HepG2 (cell line): Measurements from ENCODE around the gene RTN4RL2. TPM values are rescaled to one million over a fixed set of nuclear protein-coding genes. Genes with fewer than 3 reads are reported as not detected.

Source experiments
- ATAC-seq: fragments of 200-7000 bp; cut with Tn5 transposase; 3 replicates; pipeline ENCODE4 v1.9.1; 2020; ENCODE audit warnings: mild to moderate bottlenecking, moderate library complexity
- BruUV-seq: library from RNA; stranded (reverse); fragments of 400-500 nt; replicated peaks from 2 replicates; lab custom pipeline; 2021; lab: Mats Ljungman, UMichigan
- CTCF ChIA-PET: fragments of 300-600 bp; formaldehyde crosslinking; extraction: SDS; loops from one replicate; lab custom pipeline; 2021; ENCODE audit warnings: low total read pairs, inconsistent platforms, low intra/inter-chr PET ratio; lab: Yijun Ruan, JAX
- POLR2A ChIA-PET: fragments of 350-600 bp; sonication (Branson Sonifier 250); formaldehyde crosslinking; loops from one replicate; lab custom pipeline; 2020; ENCODE audit warnings: antibody characterized with exemption, inconsistent platforms; lab: Yijun Ruan, JAX
- DNase-seq: peaks from one replicate; pipeline ENCODE4 v3.0.0-alpha.2; 2015; ENCODE audit warnings: low spot score
- FAIRE-seq: peaks from 3 replicates; lab custom pipeline; 2011; peaks lifted over from hg19 to GRCh38; lab: Jason Lieb, UNC
- H2AFZ ChIP-seq: one replicate; pipeline ENCODE4 v1.6.1; 2011; ENCODE audit warnings: low read length, inconsistent platforms
- H3K27ac ChIP-seq: fragments of 300-600 bp; 3 replicates; pipeline ENCODE4 v1.8.0; 2011; ENCODE audit warnings: mixed run types, mild to moderate bottlenecking, mixed read lengths, low read length, inconsistent platforms; ENCODE audit not compliant: insufficient read depth; ENCODE audit errors: extremely low read length
- H3K27me3 ChIP-seq, 2 experiments: fragments of 200-600 bp in 1 of 2; 2 replicates in 1 of 2; 3 replicates in 1 of 2; pipeline versions ENCODE4 v1.6.0 to v1.8.0; 2011; ENCODE audit warnings: low read length in 2 of 2, mild to moderate bottlenecking in 2 of 2, moderate library complexity in 2 of 2, inconsistent platforms in 1 of 2; ENCODE audit not compliant: insufficient read depth in 2 of 2, control insufficient read depth in 1 of 2
- H3K36me3 ChIP-seq, 2 experiments: fragments of 200-600 bp in 1 of 2; replicated peaks in 1 of 2; 2 replicates in 1 of 2; 3 replicates in 1 of 2; pipeline versions ENCODE4 v1.5.1 to v1.8.0; 2011; ENCODE audit warnings: low read length in 2 of 2, inconsistent platforms in 1 of 2; ENCODE audit not compliant: insufficient read depth in 2 of 2, control insufficient read depth in 1 of 2
- H3K4me1 ChIP-seq: 2 replicates; pipeline ENCODE4 v1.5.1; 2012; ENCODE audit warnings: low read length, inconsistent platforms; ENCODE audit not compliant: insufficient read depth
- H3K4me2 ChIP-seq: 2 replicates; pipeline ENCODE4 v1.6.0; 2011; ENCODE audit warnings: low read depth, low read length, inconsistent platforms
- H3K4me3 ChIP-seq, 3 experiments: fragments of 200-600 bp in 1 of 3; sonication (generic), shearing (Covaris generic) in 1 of 3; replicated peaks in 1 of 3; 2 replicates each; pipeline ENCODE4 v1.5.1; 2011 to 2016; ENCODE audit warnings: low read length in 3 of 3, inconsistent platforms in 2 of 3, low read depth in 2 of 3, mild to moderate bottlenecking in 2 of 3, control low read depth in 1 of 3, mixed read lengths in 1 of 3; ENCODE audit not compliant: insufficient read depth in 1 of 3
- H3K79me2 ChIP-seq: one replicate; pipeline ENCODE4 v1.6.1; 2011; ENCODE audit warnings: low read length, inconsistent platforms; ENCODE audit not compliant: insufficient read depth
- H3K9ac ChIP-seq: 2 replicates; pipeline ENCODE4 v1.6.0; 2011; ENCODE audit warnings: mild to moderate bottlenecking, low read depth, low read length, inconsistent platforms; ENCODE audit not compliant: insufficient read depth
- H3K9me3 ChIP-seq: 2 replicates; pipeline ENCODE4 v1.5.1; 2012; ENCODE audit warnings: mild to moderate bottlenecking, low read length
- H4K20me1 ChIP-seq: 2 replicates; pipeline ENCODE4 v1.6.0; 2011; ENCODE audit warnings: inconsistent platforms, mild to moderate bottlenecking, low read length, moderate library complexity; ENCODE audit not compliant: insufficient read depth
- ATF7-NPFF ChIP-seq: sonication (generic); formaldehyde crosslinking; IDR thresholded peaks from 2 replicates; pipeline ENCODE4 v1.8.1; 2023; ENCODE audit warnings: mild to moderate bottlenecking, low read depth, missing genetic modification reagents, moderate library complexity
- BCL6 ChIP-seq: IDR thresholded peaks from 2 replicates; pipeline ENCODE4 v1.6.1; 2016; ENCODE audit warnings: missing genetic modification reagents, missing compliant biosample characterization
- BRCA1 ChIP-seq: sonication (generic); formaldehyde crosslinking; IDR thresholded peaks from 2 replicates; pipeline ENCODE4 v1.4.0; 2020; ENCODE audit warnings: missing genetic modification reagents
- CTCF ChIP-seq: sonication (generic); formaldehyde crosslinking; IDR thresholded peaks from 2 replicates; pipeline ENCODE4 v1.5.0; 2020; ENCODE audit warnings: mild to moderate bottlenecking, missing genetic modification reagents, moderate library complexity
- EZH2 ChIP-seq: conservative IDR thresholded peaks from 2 replicates; pipeline ENCODE4 v1.6.1; 2012; ENCODE audit warnings: mild to moderate bottlenecking, low read depth, low read length, moderate library complexity
- FOXK2 ChIP-seq: fragments of 450-650 bp; IDR thresholded peaks from 2 replicates; pipeline ENCODE4 v1.6.1; 2016
- GLI4 ChIP-seq: sonication (generic); formaldehyde crosslinking; IDR thresholded peaks from 2 replicates; pipeline ENCODE4 v1.5.1; 2020; ENCODE audit warnings: missing genetic modification reagents, mild to moderate bottlenecking, moderate library complexity, borderline replicate concordance
- HNRNPK ChIP-seq: fragments of 200-400 bp; formaldehyde crosslinking; IDR thresholded peaks from 2 replicates; pipeline ENCODE4 v1.6.1; 2018; ENCODE audit warnings: low read length, low read depth, moderate library complexity, mild to moderate bottlenecking; ENCODE audit not compliant: poor library complexity, severe bottlenecking
- HOXA7 ChIP-seq: sonication (generic); formaldehyde crosslinking; IDR thresholded peaks from 2 replicates; pipeline ENCODE4 v1.8.1; 2022; ENCODE audit warnings: mild to moderate bottlenecking, missing genetic modification reagents, moderate library complexity
- MTA3 ChIP-seq: sonication (generic); formaldehyde crosslinking; IDR thresholded peaks from 2 replicates; pipeline ENCODE4 v1.4.0; 2020; ENCODE audit warnings: missing genetic modification reagents
- MTF1 ChIP-seq: sonication (generic); formaldehyde crosslinking; IDR thresholded peaks from 2 replicates; pipeline ENCODE4 v1.5.0; 2020; ENCODE audit warnings: missing genetic modification reagents
- ONECUT2 ChIP-seq: sonication (generic); formaldehyde crosslinking; IDR thresholded peaks from 2 replicates; pipeline ENCODE4 v1.4.0; 2020; ENCODE audit warnings: missing genetic modification reagents
- RAD21 ChIP-seq: fragments of 450-650 bp; formaldehyde crosslinking; IDR thresholded peaks from 2 replicates; pipeline ENCODE4 v1.5.0; 2020; ENCODE audit warnings: mild to moderate bottlenecking
- SOX13 ChIP-seq, 3 experiments: fragments of 450-650 bp in 1 of 3; sonication (generic) in 1 of 3; formaldehyde crosslinking in 1 of 3; IDR thresholded peaks in 2 of 3; conservative IDR thresholded peaks in 1 of 3; 2 replicates each; pipeline versions ENCODE4 v1.5.0 to v1.6.1; 2016 to 2020; ENCODE audit warnings: antibody characterized with exemption in 1 of 3, mild to moderate bottlenecking in 1 of 3, missing compliant biosample characterization in 1 of 3, missing genetic modification reagents in 1 of 3, moderate library complexity in 1 of 3
- SUZ12 ChIP-seq: fragments of 150-350 bp; IDR thresholded peaks from 2 replicates; pipeline ENCODE4 v1.6.1; 2014; ENCODE audit warnings: low read depth, low read length
- YY1 ChIP-seq: IDR thresholded peaks from 2 replicates; pipeline ENCODE4 v1.6.1; 2011; ENCODE audit warnings: low read length, low read depth, moderate library complexity, mild to moderate bottlenecking; ENCODE audit not compliant: insufficient read depth, insufficient replicate concordance
- ZBTB1 ChIP-seq: sonication (generic); formaldehyde crosslinking; IDR thresholded peaks from 2 replicates; pipeline ENCODE4 v1.4.0; 2020; ENCODE audit warnings: missing genetic modification reagents, borderline replicate concordance
- ZFP91 ChIP-seq: sonication (generic); formaldehyde crosslinking; IDR thresholded peaks from 2 replicates; pipeline ENCODE4 v1.9.0; 2022; ENCODE audit warnings: missing genetic modification reagents, mild to moderate bottlenecking, borderline replicate concordance
- ZNF143 ChIP-seq: sonication (generic); formaldehyde crosslinking; IDR thresholded peaks from 2 replicates; pipeline ENCODE4 v1.4.0; 2020; ENCODE audit warnings: missing genetic modification reagents
- ZNF337 ChIP-seq: sonication (generic); formaldehyde crosslinking; IDR thresholded peaks from 2 replicates; pipeline ENCODE4 v1.5.1; 2020; ENCODE audit warnings: missing genetic modification reagents, low read depth, mild to moderate bottlenecking, borderline replicate concordance
- ZNF562 ChIP-seq: sonication (generic); formaldehyde crosslinking; IDR thresholded peaks from 2 replicates; pipeline ENCODE4 v1.8.0; 2022; ENCODE audit warnings: missing genetic modification reagents, borderline replicate concordance
- ZSCAN12 ChIP-seq: sonication (generic); formaldehyde crosslinking; IDR thresholded peaks from 2 replicates; pipeline ENCODE4 v1.9.0; 2021; ENCODE audit warnings: mild to moderate bottlenecking, missing genetic modification reagents
- WGBS: methylation state at CpG from one replicate; pipeline ENCODE4 v1.1.6; 2017; ENCODE audit warnings: low lambda C conversion rate; 5-methylcytosine and 5-hydroxymethylcytosine counted together
- in situ Hi-C: cut with HindIII; loops from 2 replicates; pipeline ENCODE4 v1.10.0; 2017; ENCODE audit warnings: low pct_unique_long_range_greater_than_20kb; ENCODE audit not compliant: extremely low pct_ligation_motif_present
- intact Hi-C: fragments of 100-400 bp; cut with micrococcal nuclease; formaldehyde crosslinking; loops from one replicate; pipeline ENCODE4 v1.10.0; 2022; ENCODE audit not compliant: unreplicated experiment
- polyA plus RNA-seq, 8 experiments: library from polyadenylated mRNA; depleted of rRNA in 3 of 8; stranded (reverse) in 7 of 8; unstranded in 1 of 8; fragments of >200 nt; fragmentation: Illumina TruSeq in 4 of 8; extraction: Trizol in 4 of 8; gene quantifications; 2 replicates each; pipeline versions ENCODE4 v1.2.1 to v1.2.3, GENCODE V29; 2011 to 2016; ENCODE audit warnings: low read depth in 4 of 8, missing spikeins in 1 of 8, mixed read lengths in 1 of 8; ENCODE audit not compliant: insufficient read depth in 1 of 8
- total RNA-seq, 5 experiments: library from RNA; depleted of rRNA; stranded (reverse); fragments of >200 nt; fragmentation: Illumina TruSeq; extraction: Trizol; gene quantifications; 2 replicates each; pipeline ENCODE4 v1.2.3, GENCODE V29; 2016; ENCODE audit warnings: low read depth in 1 of 5

The RTN4RL2 gene
- total and polyA plus RNA-seq, 2 of the 13 experiments (the other 11 are each of a cell fraction or from before 2014, with no cell fraction given), result 1.3 to 4.3 TPM

DNA sequence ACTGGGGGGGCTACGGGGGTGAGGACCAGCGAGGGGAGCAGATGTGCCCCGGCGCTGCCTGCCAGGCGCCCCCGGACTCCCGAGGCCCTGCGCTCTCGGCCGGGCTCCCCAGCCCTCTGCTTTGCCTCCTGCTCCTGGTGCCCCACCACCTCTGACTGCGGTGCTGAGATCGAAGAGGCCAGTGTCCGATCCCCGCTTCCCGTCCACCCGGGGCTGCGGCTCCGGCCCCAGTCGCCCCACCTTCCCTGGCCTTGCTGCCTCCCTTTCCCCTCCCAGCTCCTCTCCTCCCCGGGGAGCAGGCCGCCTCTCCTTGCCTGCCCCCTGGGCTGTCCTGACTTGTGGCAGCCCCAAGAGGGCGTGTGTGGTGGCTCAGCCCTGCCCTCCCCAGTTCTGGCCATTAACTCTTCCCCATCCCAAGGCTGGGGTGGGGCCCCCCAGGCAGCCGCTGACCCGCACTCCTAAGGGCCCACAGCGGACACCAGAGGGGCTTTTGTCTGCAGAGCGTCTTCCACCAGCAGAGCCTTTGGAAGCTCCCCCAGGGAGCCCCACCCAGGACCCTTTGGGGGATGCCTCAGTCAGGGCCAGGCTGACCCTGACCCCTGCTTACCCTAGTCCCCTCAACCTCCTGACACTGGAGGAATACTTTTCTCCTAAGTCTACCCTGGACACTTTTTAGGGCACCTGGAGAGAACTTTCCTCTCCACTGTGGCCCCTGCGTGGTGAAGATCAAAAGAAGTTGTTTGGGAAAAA lies 16.6 kb downstream of the RTN4RL2 start:
- Histone ChIP-seq H3K4me1 (peaks cover 53% of the 10 kb centered on the region), H3K4me3 (no peak overlapping the region), H3K27ac (no peak overlapping the region), H3K4me2 (no peak overlapping the region), H3K9ac (no peak overlapping the region), H3K36me3 (no peaks in the 10 kb centered on the region), H2AFZ (no peak overlapping the region), H4K20me1 (no peaks in the 10 kb centered on the region), H3K79me2 (no peaks in the 10 kb centered on the region), H3K27me3 (no peaks in the 10 kb centered on the region), H3K9me3 (no peaks in the 10 kb centered on the region)
- intact Hi-C loops (no loop called here), in situ Hi-C loops (no loop called here)
- DNase-seq (no peak), FAIRE-seq (no peak), ATAC-seq (peak; percentile 39)
- CTCF ChIA-PET, result no interaction called here
- WGBS, result 95% methylated on average over 24 of the region's 27 CpGs
- POLR2A ChIA-PET, result interaction anchor here (1.0 to 1.9 kb wide), 5 partner anchors 16 to 131 kb away, joined by 3 to 5 read pairs (median 3); partner anchors contain the start of genes RTN4RL2 and SLC43A1
- no TSS peak for BruUV-seq
- TF ChIP-seq ZNF143 (CRISPR knock-in tag) (no peak), ZBTB1 (CRISPR knock-in tag) (no peak), CTCF (CRISPR knock-in tag) (peak; percentile 32; the same call in 1 of the 2 replicates), ZNF337 (CRISPR knock-in tag) (no peak), ATF7-NPFF (CRISPR knock-in tag) (no peak), HOXA7 (CRISPR knock-in tag) (no peak), GLI4 (CRISPR knock-in tag) (no peak), BCL6 (CRISPR knock-in tag) (no peak), RAD21 (CRISPR knock-in tag) (peak; percentile 44; the same call in 1 of the 2 replicates), SOX13 (IDR thresholded peaks at IDR 0.05) (no peak), SOX13 (CRISPR knock-in tag; conservative IDR thresholded peaks at IDR 0.05 in 1 of 2, IDR thresholded peaks at IDR 0.05 in 1 of 2) (no peak), BRCA1 (CRISPR knock-in tag) (no peak), EZH2 (no peak), ONECUT2 (CRISPR knock-in tag) (no peak), FOXK2 (no peak), ZFP91 (CRISPR knock-in tag) (no peak), YY1 (no peak), SUZ12 (no peak), MTF1 (CRISPR knock-in tag) (no peak), MTA3 (CRISPR knock-in tag) (no peak), ZSCAN12 (CRISPR knock-in tag) (no peak), ZNF562 (CRISPR knock-in tag) (no peak), HNRNPK (peak; percentile 32)
